Upper lobe of left lung (tissue), 4 donors: ENCODE data around the gene TBC1D16.

Experiments used
- POLR2A ChIP-seq, 4 donors: fragments of 450-650 bp; IDR thresholded peaks; one replicate each; pipeline ENCODE4 v1.5.1; 2016 to 2017; ENCODE audit warnings: antibody characterized with exemption in 4 of 4, mild to moderate bottlenecking in 2 of 4
- TF ChIP-seq, protein P1 (sequence below), 6 experiments: fragments of 450-650 bp in 4 of 6; fragments of 200-600 bp in 2 of 6; sonication (generic) in 2 of 6; IDR thresholded peaks; one replicate each; pipeline ENCODE4 v1.5.1; 2016 to 2019; ENCODE audit warnings: antibody characterized with exemption in 6 of 6

GRCh38 chr17:79934653-79934970, 101.1 kb downstream of the TBC1D16 start:
- TF ChIP-seq POLR2A (IDR thresholded peaks at IDR 0.05), result no peak
- TF ChIP-seq, protein P1, sequence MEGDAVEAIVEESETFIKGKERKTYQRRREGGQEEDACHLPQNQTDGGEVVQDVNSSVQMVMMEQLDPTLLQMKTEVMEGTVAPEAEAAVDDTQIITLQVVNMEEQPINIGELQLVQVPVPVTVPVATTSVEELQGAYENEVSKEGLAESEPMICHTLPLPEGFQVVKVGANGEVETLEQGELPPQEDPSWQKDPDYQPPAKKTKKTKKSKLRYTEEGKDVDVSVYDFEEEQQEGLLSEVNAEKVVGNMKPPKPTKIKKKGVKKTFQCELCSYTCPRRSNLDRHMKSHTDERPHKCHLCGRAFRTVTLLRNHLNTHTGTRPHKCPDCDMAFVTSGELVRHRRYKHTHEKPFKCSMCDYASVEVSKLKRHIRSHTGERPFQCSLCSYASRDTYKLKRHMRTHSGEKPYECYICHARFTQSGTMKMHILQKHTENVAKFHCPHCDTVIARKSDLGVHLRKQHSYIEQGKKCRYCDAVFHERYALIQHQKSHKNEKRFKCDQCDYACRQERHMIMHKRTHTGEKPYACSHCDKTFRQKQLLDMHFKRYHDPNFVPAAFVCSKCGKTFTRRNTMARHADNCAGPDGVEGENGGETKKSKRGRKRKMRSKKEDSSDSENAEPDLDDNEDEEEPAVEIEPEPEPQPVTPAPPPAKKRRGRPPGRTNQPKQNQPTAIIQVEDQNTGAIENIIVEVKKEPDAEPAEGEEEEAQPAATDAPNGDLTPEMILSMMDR (IDR thresholded peaks at IDR 0.05), result no peak
